ENCODE results near the gene PSMD9. TPM values are rescaled to one million over a fixed set of nuclear protein-coding genes. Genes with fewer than 3 reads are reported as not detected.

PSMD9 gene
- total RNA-seq, 1 experiment from 2014 or later: 86.4 TPM

DNA sequence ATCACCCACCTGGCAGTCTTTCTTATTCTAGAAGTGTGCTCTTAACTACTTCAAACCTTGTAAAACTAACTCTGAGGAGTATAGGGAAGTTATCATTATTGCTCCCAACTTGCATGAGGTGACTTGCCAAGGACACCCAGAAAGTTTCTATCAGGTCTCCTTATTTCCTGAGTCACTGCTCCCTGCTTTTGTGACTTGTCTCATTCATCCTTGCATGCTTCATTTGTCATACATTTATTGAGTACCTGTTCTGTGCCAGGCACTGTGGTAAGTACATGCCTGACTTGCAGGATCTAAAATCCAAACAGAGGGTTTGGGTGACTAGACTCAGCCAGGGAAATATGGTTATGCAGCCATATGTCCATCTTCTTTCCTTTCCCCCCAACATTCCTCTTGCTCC, 55.3 kb downstream of the PSMD9 start:
- no TSS peak for BruUV-seq (replicated peaks)
- POLR2A ChIA-PET (ENCODE audit: low non-redundant PET): no interaction called here
- no peak for TF ChIP-seq EZH2 (IDR thresholded peaks at IDR 0.05; ENCODE audit: borderline replicate concordance, low read depth, low read length, poor library complexity, severe bottlenecking)
- TF ChIP-seq, protein P1, sequence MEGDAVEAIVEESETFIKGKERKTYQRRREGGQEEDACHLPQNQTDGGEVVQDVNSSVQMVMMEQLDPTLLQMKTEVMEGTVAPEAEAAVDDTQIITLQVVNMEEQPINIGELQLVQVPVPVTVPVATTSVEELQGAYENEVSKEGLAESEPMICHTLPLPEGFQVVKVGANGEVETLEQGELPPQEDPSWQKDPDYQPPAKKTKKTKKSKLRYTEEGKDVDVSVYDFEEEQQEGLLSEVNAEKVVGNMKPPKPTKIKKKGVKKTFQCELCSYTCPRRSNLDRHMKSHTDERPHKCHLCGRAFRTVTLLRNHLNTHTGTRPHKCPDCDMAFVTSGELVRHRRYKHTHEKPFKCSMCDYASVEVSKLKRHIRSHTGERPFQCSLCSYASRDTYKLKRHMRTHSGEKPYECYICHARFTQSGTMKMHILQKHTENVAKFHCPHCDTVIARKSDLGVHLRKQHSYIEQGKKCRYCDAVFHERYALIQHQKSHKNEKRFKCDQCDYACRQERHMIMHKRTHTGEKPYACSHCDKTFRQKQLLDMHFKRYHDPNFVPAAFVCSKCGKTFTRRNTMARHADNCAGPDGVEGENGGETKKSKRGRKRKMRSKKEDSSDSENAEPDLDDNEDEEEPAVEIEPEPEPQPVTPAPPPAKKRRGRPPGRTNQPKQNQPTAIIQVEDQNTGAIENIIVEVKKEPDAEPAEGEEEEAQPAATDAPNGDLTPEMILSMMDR (conservative IDR thresholded peaks at IDR 0.05; ENCODE audit: low read depth, low read length): no peak
- Histone ChIP-seq H3K27ac (ENCODE audit: low read depth, low read length, poor library complexity, severe bottlenecking) (no peak overlapping the region), H3K4me3 (ENCODE audit: low read depth, low read length, poor library complexity, severe bottlenecking) (no peak overlapping the region), H3K27me3 (replicated peaks; ENCODE audit: insufficient read depth, low read depth, low read length, poor library complexity) (no peaks in the 10 kb centered on the region), H3K36me3 (ENCODE audit: insufficient read depth, low read length, poor library complexity, severe bottlenecking) (no peaks in the 10 kb centered on the region), H3K9me3 (ENCODE audit: low read depth, low read length, poor library complexity, severe bottlenecking) (peaks cover 8% of the 10 kb centered on the region), H3K4me1 (ENCODE audit: insufficient read depth, low read length, poor library complexity, severe bottlenecking) (no peaks in the 10 kb centered on the region)
- DNase-seq (ENCODE audit: low spot score): no peak
- intact Hi-C loops (cut with micrococcal nuclease; ENCODE audit: unreplicated experiment): no loop called here
- CTCF ChIA-PET: no interaction called here

DNA sequence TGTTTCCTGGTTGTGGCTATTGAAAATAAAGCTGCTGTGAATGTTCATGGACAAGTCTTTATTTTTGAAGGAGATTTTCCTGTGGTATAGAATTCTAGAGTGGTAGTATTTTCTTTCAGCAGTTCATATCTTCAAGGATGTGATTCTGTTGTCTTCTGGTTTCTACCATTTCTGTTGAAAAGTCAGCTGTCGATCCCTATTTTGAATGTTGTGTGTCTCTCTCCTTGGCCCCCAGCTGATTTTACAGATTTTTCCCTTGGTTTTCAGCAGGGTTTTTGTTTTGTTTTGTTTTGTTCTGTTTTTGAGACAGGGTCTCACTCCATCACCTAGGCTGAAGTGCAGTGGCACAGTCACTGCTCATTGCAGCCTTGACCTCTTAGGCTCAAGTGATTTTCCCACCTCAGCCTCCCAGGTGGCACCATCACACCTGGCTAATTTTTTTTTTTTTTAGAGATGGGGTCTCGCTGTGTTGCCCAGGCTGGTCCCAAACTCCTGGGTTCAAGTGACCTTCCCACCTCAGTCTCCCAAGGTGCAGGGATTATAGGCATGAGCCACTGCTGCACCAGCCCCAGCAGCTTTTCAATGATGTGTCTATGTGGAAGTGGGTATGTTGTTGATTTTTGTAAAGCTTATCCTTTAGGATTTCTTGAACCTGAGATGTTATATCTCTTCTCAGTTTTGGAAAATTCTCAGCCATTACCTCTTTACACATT, 57.9 kb downstream of the PSMD9 start:
- CTCF ChIA-PET: no interaction called here
- Histone ChIP-seq H3K27ac (ENCODE audit: low read depth, low read length, poor library complexity, severe bottlenecking) (no peak overlapping the region), H3K4me3 (ENCODE audit: low read depth, low read length, poor library complexity, severe bottlenecking) (no peak overlapping the region), H3K36me3 (ENCODE audit: insufficient read depth, low read length, poor library complexity, severe bottlenecking) (no peaks in the 10 kb centered on the region), H3K9me3 (ENCODE audit: low read depth, low read length, poor library complexity, severe bottlenecking) (peaks cover 8% of the 10 kb centered on the region), H3K4me1 (ENCODE audit: insufficient read depth, low read length, poor library complexity, severe bottlenecking) (no peaks in the 10 kb centered on the region), H3K27me3 (replicated peaks; ENCODE audit: insufficient read depth, low read depth, low read length, poor library complexity) (no peaks in the 10 kb centered on the region)
- intact Hi-C loops (cut with micrococcal nuclease; ENCODE audit: unreplicated experiment): no loop called here
- POLR2A ChIA-PET (ENCODE audit: low non-redundant PET): no interaction called here
- no TSS peak for BruUV-seq (replicated peaks)
- no peak for TF ChIP-seq EZH2 (IDR thresholded peaks at IDR 0.05; ENCODE audit: borderline replicate concordance, low read depth, low read length, poor library complexity, severe bottlenecking)
- TF ChIP-seq, protein P1 (conservative IDR thresholded peaks at IDR 0.05; ENCODE audit: low read depth, low read length): no peak
- DNase-seq (ENCODE audit: low spot score): no peak

DNA sequence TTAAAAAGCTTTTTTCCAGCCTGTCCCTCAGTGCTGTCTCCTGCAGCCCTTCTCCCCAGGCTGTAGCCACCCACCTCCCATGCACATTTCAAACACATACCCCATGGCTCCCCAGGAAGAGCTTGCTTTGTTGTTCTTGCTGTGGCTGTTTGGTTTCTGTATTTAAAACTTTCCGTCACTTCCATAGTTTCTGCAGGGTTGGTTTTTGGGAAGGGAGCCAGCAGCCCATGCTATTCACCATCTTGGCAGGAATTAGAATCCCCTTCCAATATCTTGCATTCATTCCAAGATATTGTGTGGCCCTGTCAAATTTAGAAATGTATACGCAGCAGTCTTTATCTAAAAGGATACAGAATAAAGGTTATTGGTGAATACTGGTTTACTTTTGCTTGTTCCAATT, 59.4 kb downstream of the PSMD9 start:
- intact Hi-C loops (cut with micrococcal nuclease; ENCODE audit: unreplicated experiment): no loop called here

More for the DNA sequence above, 59.4 kb downstream of the PSMD9 start:
- TF ChIP-seq, protein P1 (conservative IDR thresholded peaks at IDR 0.05; ENCODE audit: low read depth, low read length): no peak
- no peak for TF ChIP-seq EZH2 (IDR thresholded peaks at IDR 0.05; ENCODE audit: borderline replicate concordance, low read depth, low read length, poor library complexity, severe bottlenecking)
- CTCF ChIA-PET: no interaction called here
- DNase-seq (ENCODE audit: low spot score): no peak
- no peaks in the 10 kb centered on the region for H3K36me3 ChIP-seq (ENCODE audit: insufficient read depth, low read length, poor library complexity, severe bottlenecking)
- peaks cover 8% of the 10 kb centered on the region for H3K9me3 ChIP-seq (ENCODE audit: low read depth, low read length, poor library complexity, severe bottlenecking)
- no peaks in the 10 kb centered on the region for H3K4me1 ChIP-seq (ENCODE audit: insufficient read depth, low read length, poor library complexity, severe bottlenecking)
- no TSS peak for BruUV-seq (replicated peaks)
- no peaks in the 10 kb centered on the region for H3K27me3 ChIP-seq (replicated peaks; ENCODE audit: insufficient read depth, low read depth, low read length, poor library complexity)
- POLR2A ChIA-PET (ENCODE audit: low non-redundant PET): no interaction called here
- no peak overlapping the region for H3K27ac ChIP-seq (ENCODE audit: low read depth, low read length, poor library complexity, severe bottlenecking)
- no peak overlapping the region for H3K4me3 ChIP-seq (ENCODE audit: low read depth, low read length, poor library complexity, severe bottlenecking)
